ENCODE data around the gene PIGS.

- no peak for TF ChIP-seq CTCF (IDR thresholded peaks at IDR 0.05)
- no peak for TF ChIP-seq POLR2A (IDR thresholded peaks at IDR 0.05)
These were observed 2.7 kb upstream of the PIGS start for GRCh38 chr17:28573966-28574480.
